Hepatocyte (in vitro differentiated cells): ENCODE results near the gene ZNF202.

ENCODE experiments used
- CTCF ChIP-seq: fragments of 200-600 bp; sonication (generic); IDR thresholded peaks from 2 replicates; pipeline ENCODE4 v1.5.1; 2016; ENCODE audit warnings: antibody characterized with exemption, mild to moderate bottlenecking; ENCODE audit not compliant: poor library complexity
- EZH2 ChIP-seq: fragments of 200-600 bp; sonication (generic); IDR thresholded peaks from 2 replicates; pipeline ENCODE4 v1.6.1; 2016; ENCODE audit warnings: antibody characterized with exemption, mild to moderate bottlenecking, borderline replicate concordance
- EZH2phosphoT487 ChIP-seq: fragments of 200-600 bp; sonication (generic); IDR thresholded peaks from one replicate; pipeline ENCODE4 v1.6.1; 2018; ENCODE audit warnings: antibody characterized with exemption, mild to moderate bottlenecking, low read depth, moderate library complexity; ENCODE audit not compliant: unreplicated experiment, severe bottlenecking

GRCh38 chr11:123745764-123746451, 4.4 kb upstream of the ZNF202 start:
- TF ChIP-seq CTCF, result no peak
- no peak for TF ChIP-seq EZH2
- no peak for TF ChIP-seq EZH2phosphoT487
